Inflammatory macrophage treated with lipopolysaccharide for 4 hours (primary cell): ENCODE data around the gene WNT5B.
A peak's percentile ranks its signal among the peaks of the same experiment; 100 is the strongest.

Experiments
- DNase-seq: peaks from one replicate; pipeline ENCODE4 v3.0.0-alpha.2; 2020

The WNT5B gene

DNA sequence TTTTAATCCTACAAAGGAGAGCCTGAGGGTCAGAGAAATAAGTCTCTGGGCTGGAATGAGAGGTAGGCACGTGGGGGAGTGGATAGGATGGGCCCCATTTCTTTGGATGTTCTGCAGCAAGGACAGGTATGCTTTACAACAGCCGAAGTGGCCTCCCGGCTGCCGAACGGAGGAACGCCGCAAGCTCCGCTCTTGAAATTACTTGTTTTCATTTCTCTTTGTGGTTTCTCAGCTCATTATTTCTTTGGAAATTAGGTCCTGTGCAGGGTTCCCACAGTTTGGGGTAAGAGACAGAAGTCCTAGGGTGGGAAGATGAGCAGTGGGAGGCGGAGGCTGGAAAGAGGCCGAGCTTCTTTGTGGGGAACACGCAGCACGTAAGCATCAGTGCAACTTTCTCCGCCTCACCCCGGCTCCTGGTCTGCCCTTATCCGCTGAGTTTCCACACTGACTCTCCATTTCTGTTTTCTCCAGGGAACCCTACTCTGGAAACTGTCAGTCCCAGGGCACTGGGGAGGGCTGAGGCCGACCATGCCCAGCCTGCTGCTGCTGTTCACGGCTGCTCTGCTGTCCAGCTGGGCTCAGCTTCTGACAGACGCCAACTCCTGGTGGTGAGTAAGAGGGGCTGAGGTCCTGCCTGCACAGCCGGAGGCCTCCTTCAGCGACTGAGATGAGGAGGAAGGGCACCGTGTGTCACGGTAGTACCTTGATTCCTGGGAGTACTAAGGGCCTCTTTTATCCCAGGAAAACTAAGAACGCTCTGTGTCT lies 2.0 kb downstream of the WNT5B start:
- DNase-seq = no peak

- DNase-seq = no peak
These were observed 3.7 kb downstream of the WNT5B start for GRCh38 chr12:1632702-1633101.

GRCh38 chr12:1633459-1633858 lies 4.4 kb downstream of the WNT5B start:
- peak; percentile 39 for DNase-seq

- no peak for DNase-seq
These were observed 5.1 kb downstream of the WNT5B start for GRCh38 chr12:1634149-1634548.

DNA sequence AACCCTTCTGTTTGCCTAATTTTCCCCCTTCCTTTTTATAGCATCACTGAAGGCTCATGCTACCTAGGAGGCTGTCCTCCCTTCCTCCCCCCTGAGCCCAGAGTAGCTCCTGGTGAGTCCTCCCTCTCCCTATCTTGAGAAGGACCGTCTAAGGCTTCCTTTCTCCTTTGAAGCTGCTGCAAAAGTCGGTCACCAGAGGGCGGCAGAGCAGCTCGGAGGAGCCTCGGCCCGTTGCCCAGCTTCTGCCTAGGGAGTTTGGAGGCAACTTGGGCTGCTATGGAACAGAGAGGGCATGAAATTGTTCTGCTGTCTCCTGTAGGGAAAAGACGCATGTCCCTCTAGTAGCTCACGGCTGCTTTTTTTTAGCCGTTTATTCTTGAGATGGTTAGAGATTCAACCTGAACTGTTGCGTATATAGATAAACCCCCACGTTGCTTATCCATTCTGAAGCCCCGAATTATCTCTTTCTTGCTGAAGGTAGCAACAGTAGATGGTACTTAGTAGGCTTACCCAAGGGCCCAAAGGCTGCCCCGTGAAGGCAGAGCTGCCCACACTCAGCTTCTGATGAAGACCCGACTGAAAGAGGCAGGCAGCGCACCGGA lies 5.7 kb downstream of the WNT5B start:
- peak; percentile 77 for DNase-seq

GRCh38 chr12:1635301-1636095 lies 6.5 kb downstream of the WNT5B start:
- peak; percentile 84 for DNase-seq

DNA sequence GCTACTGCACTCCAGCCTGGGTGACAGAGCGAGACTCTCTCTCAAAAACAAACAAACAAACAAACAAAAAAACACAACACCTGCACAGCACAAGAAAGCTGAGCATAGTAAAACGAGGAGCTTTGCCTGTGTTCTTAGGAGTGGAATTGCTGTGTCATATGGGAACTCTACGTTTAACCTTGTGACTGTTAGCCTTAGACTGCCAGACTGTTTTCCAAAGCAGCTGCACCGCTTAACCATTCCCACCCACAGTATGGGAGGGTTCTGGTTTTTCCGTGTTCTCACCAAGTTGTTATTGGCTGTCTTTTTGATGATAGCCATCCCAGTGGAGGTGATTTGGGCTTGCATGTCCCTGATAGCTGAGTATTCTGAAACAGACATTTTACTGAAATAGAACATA lies 9.2 kb downstream of the WNT5B start:
- DNase-seq = peak; percentile 56

GRCh38 chr12:1639538-1639937 lies 10.5 kb downstream of the WNT5B start:
- DNase-seq = no peak

DNA sequence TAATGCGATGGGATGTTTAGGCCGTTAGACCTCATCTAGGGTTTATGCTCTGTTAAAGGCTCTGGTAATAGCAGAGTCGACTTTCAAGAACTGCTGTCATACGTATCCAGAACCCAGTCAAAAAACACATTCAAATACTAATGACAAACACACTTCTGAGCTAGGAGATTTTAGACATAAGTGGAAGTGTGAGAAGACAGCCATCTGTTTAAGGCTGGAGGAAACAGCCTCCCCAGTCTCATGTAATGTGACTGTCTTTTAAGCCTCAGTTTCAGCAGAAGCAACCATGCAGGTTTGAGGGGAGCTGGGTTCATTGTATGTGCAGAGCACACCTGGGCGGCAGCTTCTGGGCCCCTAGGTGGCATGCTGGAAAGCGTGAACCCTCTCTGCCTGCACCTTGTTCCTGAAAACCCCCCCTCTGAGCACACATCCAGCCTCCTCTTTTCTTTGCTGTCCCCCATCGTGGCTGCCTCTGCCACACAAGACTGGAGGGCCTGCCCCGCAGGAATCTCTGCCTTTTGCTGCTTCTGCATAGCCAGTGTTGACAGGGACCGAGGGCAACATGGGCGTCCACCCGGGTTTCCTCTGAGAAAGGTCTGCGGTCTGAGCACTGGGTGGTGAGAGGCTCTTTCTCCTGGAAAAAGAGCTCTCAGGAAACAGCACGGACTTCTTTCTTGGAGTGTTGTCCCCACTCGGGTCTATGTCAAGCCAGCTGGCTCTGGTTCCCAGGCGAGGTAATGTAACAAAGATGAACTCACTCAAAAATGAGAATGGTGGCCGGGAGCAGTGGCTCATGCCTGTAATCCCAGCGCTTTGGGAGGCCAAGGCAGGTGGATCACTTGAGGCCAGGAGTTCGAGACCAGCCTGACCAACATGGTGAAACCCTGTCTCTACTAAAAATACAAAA lies 11.6 kb downstream of the WNT5B start:
- no peak for DNase-seq

- no peak for DNase-seq
These were observed 13.5 kb downstream of the WNT5B start for GRCh38 chr12:1642513-1642912.

DNA sequence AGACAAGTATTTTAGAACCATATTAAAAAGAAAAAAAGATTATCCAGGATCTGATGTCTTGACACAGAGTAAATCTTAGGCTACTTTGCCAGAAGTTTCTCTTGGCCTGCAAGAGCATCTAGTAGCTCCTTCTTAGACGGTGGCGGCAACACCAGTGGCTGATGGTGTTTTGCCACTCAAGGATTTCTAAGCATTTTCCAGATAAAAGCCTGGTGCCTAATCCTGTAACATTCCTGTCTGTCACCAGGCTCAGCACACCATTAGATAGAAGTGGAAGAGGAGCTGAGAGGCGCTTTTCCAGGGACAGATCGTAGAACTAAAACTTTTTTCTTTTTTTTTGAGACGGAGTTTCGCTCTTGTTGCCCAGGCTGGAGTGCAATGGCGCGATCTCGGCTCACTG lies 14.0 kb downstream of the WNT5B start:
- DNase-seq = no peak

DNA sequence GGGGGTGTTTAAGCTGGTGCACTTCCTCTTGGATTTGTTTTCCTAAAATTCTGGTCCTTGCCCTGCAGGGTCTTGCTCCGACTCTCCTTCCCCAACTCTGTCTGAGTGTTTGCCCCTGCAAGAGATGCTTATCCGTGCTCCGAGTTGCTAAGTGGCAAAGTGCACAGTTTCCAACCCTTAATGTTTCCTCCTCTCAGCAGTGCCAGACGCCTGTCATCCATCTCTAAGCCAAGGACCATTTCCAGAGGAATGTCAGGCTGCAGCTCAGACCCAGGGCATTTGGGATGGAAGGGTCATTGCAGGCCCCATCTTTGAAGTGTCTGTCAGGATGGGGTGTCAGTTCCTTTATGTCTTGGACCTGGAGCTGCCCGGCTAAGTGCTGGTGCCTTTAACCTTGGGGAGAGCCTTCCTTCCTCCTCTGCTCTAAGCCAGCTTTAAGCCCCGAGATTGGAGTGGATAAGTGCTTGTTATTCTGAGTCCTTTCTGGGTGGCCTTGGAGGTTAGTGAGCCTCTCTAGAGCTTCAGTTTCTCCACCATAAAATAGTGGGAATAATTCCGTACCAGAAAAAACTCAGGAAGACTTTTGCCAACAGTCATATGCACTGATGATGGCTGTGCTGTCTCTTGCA lies 15.0 kb downstream of the WNT5B start:
- no peak for DNase-seq

GRCh38 chr12:1644534-1645438 lies 15.8 kb downstream of the WNT5B start:
- no peak for DNase-seq

DNA sequence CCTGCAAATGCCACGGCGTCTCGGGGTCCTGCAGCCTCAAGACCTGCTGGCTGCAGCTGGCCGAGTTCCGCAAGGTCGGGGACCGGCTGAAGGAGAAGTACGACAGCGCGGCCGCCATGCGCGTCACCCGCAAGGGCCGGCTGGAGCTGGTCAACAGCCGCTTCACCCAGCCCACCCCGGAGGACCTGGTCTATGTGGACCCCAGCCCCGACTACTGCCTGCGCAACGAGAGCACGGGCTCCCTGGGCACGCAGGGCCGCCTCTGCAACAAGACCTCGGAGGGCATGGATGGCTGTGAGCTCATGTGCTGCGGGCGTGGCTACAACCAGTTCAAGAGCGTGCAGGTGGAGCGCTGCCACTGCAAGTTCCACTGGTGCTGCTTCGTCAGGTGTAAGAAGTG lies 16.8 kb downstream of the WNT5B start:
- DNase-seq = no peak

DNA sequence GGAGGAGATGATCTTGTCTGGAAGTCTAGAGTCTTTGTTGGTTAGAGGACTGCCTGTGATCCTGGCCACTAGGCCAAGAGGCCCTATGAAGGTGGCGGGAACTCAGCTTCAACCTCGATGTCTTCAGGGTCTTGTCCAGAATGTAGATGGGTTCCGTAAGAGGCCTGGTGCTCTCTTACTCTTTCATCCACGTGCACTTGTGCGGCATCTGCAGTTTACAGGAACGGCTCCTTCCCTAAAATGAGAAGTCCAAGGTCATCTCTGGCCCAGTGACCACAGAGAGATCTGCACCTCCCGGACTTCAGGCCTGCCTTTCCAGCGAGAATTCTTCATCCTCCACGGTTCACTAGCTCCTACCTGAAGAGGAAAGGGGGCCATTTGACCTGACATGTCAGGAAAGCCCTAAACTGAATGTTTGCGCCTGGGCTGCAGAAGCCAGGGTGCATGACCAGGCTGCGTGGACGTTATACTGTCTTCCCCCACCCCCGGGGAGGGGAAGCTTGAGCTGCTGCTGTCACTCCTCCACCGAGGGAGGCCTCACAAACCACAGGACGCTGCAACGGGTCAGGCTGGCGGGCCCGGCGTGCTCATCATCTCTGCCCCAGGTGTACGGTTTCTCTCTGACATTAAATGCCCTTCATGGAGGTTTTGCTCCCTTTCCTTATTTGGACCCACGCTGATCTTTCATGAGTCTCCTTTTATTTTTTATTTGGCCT lies 17.7 kb downstream of the WNT5B start:
- DNase-seq = peak; percentile 43

DNA sequence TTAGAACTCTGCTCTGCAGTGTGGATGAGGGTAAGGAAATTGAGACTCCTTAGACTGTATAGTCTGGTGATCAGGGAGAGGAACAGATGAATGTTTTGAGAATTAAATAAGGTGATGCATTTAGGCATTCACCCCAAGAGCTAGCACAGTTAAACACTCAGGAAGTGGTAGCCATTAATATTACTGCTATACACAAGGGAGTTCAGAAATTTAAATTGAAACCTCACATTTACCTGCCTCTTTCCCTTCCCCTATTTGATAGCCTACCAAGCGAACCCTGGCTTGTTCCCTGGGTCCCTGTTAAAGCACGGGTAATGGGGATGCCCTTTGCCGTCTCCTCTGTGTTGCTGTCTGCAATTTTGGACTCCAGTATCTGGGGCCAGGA lies 18.2 kb downstream of the WNT5B start:
- DNase-seq = no peak

DNA sequence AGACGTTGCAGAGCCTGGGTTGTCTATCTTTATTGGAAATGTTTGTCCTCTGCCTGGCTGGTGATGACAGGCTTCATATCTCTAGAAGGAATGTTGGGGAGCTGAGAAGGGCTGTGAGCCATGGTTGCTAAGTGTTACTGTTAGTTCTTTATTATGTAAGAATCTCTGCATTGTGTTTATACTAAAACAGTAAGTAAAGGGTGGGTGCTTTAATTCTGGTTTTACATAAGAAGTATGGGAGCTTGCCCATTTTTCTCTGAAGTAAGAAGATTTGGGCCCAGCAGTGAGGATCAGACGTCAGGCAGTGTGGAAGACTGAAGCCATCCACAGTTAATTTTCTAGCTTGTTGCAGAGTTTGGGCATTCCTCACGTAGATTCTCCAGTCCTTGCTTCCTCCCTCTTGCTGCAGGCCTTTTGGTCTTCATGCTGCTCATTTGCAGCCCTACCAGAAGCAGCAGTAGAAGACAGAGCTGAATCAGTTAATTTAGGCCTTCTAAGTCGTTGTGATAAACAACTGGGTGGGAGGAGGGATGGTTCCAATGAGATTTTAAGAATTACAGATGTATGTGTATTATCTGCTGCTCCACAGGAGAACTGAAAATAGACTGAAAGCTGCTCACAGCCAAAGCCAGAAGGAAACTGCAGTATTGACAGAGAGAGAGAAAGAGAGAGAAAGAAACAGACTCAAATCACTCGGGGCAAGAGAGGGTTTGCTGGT lies 21.4 kb downstream of the WNT5B start:
- DNase-seq = no peak

DNA sequence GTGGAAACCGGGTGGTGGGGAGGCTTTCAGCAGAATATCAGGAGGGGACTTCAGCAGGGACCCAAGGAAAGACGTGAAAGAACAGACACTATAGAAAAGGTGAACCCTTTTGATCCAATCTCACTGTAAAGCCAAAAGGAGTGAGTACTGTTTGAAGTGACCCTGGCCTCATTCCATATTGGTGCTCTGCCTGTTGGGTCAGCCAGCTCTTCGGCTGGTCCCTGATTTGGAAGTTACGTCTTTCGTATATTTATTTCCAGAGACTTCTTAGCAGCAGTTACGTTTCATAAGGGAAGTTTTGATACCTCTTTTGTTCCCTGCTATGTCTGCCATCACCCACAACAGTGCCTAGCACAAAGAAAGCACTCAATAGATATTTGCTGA lies 21.9 kb downstream of the WNT5B start:
- DNase-seq = no peak

GRCh38 chr12:1651946-1652345 lies 22.9 kb downstream of the WNT5B start:
- DNase-seq = no peak

GRCh38 chr12:1655225-1655788 lies 26.3 kb downstream of the WNT5B start:
- DNase-seq = no peak
